A549 treated with DMSO at 1 μM for 4 hours (cell line): ENCODE data around the gene ZNF362. TPM values are rescaled to one million over a fixed set of nuclear protein-coding genes. Genes with fewer than 3 reads are reported as not detected.

Source experiments
- total RNA-seq: library from RNA; stranded (reverse); fragments of 200-300 nt; extraction: Qiagen RNA extraction; gene quantifications from 5 replicates; pipeline ENCODE4 v1.2.3, GENCODE V29; 2022; ENCODE audit warnings: low read depth

ZNF362 gene, protein sequence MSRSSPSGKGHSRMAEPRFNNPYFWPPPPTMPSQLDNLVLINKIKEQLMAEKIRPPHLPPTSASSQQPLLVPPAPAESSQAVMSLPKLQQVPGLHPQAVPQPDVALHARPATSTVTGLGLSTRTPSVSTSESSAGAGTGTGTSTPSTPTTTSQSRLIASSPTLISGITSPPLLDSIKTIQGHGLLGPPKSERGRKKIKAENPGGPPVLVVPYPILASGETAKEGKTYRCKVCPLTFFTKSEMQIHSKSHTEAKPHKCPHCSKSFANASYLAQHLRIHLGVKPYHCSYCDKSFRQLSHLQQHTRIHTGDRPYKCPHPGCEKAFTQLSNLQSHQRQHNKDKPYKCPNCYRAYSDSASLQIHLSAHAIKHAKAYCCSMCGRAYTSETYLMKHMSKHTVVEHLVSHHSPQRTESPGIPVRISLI
- total RNA-seq, result 8.4 to 12.2 TPM (median 10.4 TPM) in 5 replicates

DNA sequence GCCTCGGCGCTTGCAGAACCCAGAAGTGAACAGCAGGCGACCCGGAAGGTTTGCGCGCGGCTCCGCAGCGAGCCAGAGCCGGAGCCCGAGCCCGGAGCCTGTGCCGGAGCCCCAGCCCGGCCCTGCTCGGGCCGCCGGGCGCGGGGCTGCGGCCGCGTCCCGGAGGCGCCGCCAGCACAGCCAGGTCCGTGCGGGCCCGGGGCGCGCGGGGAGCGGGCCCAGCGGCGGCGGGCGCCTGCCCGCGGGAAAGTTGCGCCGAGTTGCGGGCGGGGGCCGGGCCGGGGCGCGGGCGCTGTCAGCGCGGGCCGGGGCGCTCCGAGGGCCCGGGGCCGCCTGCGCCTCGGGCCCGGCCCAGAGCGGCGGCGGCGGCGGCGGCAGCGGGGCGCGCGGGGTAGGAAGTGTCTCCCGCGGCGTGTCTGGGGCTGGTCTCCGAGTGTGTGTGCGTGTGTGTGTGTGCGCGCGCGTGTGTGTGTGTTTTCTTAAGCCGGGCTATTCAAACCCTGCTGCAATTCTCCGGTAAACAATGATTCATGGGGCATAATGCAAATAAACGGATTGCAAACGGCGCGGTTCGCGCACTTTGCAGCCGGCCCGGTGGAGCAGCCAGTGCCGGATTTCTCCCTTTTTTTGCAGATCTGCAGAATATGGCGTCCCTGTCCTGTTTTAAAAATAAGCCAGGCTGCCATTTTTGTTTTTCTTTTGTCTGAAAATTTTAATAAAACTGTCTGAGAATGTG is at the start of gene ZNF362:
Gene ZNF362, plus strand, starts transcription at position 22 of the 736 bp plus-strand sequence. CDS start 14,083 bp downstream, outside the sequence.

DNA sequence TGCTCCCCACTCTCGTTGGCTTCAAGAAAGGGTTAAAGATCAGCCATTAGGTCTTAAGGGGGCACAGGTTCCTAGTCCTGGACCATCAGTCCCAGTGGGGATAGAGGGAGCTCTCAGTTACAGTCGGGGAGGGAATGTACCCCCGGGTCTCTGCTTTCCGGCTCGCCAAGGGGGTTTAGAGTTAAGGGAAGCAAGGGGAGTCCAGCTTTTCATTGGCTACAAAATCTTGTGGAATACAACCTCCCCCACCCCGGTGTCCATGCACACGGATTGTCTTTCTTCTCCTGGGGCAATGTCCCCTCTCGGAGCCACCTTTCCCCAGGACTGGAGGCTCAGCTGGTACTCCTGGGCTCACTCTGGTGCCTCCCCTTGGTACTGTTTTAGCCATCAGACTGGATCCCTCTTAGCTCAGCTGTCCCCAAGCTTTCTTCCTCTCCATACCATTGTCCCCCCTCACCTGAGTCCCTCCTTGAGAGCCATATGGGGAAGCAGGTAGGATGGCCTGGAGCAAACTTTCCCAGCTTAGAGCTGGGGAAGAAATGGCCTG is 64.4 kb downstream of the ZNF362 start, which contains the start of gene A3GALT2:
Gene A3GALT2, minus strand, starts transcription at position 480 of the 547 bp plus-strand sequence. Its CDS starts 0 bp downstream, at position 480.

Other genes starting within 250 kb of the ZNF362 start
- gene AK2, start 219.6 kb upstream of the ZNF362 start, total RNA-seq, result 154 to 166 TPM (median 158 TPM) in 5 replicates
- 0.75 to 1.3 TPM (median 0.97 TPM) in 5 replicates for gene AZIN2, start 175.3 kb upstream of the ZNF362 start, total RNA-seq
- gene TRIM62, start 74.4 kb upstream of the ZNF362 start, total RNA-seq, result 2.2 to 2.6 TPM (median 2.5 TPM) in 5 replicates
- gene A3GALT2, start 64.6 kb downstream of the ZNF362 start, total RNA-seq, result not detected in 5 replicates
- gene PHC2, start 174.6 kb downstream of the ZNF362 start, total RNA-seq, result 85.0 to 101 TPM (median 87.8 TPM) in 5 replicates
- gene ZSCAN20, start 216.2 kb downstream of the ZNF362 start, total RNA-seq, result 1.7 to 2.0 TPM (median 1.9 TPM) in 5 replicates